HFF-Myc (cell line): ENCODE data around the gene BCOR.

Experiments
- DNase-seq: peaks from one replicate; pipeline ENCODE4 v3.0.0-alpha.2; 2011; ENCODE audit warnings: low read depth; ENCODE audit errors: extremely low read depth
- H3K4me3 ChIP-seq: replicated peaks from 2 replicates; pipeline ENCODE4 v1.5.1; 2011; ENCODE audit warnings: low read depth, mild to moderate bottlenecking, control low read depth, low read length
- CTCF ChIP-seq: IDR thresholded peaks from 2 replicates; pipeline ENCODE4 v1.5.1; 2012; ENCODE audit warnings: mild to moderate bottlenecking, low read depth, low read length, control low read depth; ENCODE audit errors: missing control alignments

The BCOR gene

GRCh38 chrX:40080894-40081678, 16.7 kb downstream of the BCOR start:
- no peak overlapping the region for H3K4me3 ChIP-seq
- no peak for TF ChIP-seq CTCF
- no peak for DNase-seq

- no peak overlapping the region for H3K4me3 ChIP-seq
- no peak for DNase-seq
- no peak for TF ChIP-seq CTCF
Observed at GRCh38 chrX:40079572-40079971, 18.2 kb downstream of the BCOR start.

- H3K4me3 ChIP-seq: no peak overlapping the region
- no peak for TF ChIP-seq CTCF
- DNase-seq: no peak
Observed at GRCh38 chrX:40078489-40079227, 19.1 kb downstream of the BCOR start.

- TF ChIP-seq CTCF: no peak
- no peak overlapping the region for H3K4me3 ChIP-seq
- no peak for DNase-seq
Observed at GRCh38 chrX:40077906-40078305, 19.9 kb downstream of the BCOR start.

- TF ChIP-seq CTCF: no peak
- no peak overlapping the region for H3K4me3 ChIP-seq
- DNase-seq: no peak
Observed at GRCh38 chrX:40076750-40077575, 20.8 kb downstream of the BCOR start.

DNA sequence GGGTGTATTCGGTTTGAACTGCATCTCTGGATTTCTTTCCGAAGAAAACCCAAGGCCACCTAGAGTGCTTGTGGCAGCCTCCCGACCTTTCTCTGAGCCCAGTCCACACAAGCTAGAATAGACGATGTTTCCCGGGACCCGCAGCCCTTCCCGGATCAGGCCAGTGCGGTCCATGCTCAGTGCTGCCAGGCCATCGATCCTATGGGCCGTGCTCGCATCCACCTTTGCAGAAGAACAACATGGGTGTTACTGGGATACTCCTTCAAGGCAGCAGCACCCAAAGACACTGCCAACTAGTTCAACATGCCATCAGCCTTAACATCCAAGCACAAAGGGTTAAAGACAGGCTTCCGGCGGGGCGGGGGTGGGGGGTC, 22.8 kb downstream of the BCOR start:
- H3K4me3 ChIP-seq: no peak overlapping the region
- no peak for DNase-seq
- TF ChIP-seq CTCF: no peak
